DMS53 (cell line): Measurements from ENCODE around the gene ATP8B1.
"Not testable (repeated sequence)": the region's sequence is repeated elsewhere in the genome, so short reads cannot be mapped to it uniquely, and the experiment has no call there.

ENCODE experiments used
- DNase-seq: peaks from one replicate; lab custom pipeline; 2025; lab: John Stamatoyannopoulos, UW

ATP8B1 gene

GRCh38 chr18:57666818-57667497 lies 136.2 kb downstream of the ATP8B1 start:
- no peak for DNase-seq

GRCh38 chr18:57664568-57665165 lies 138.4 kb downstream of the ATP8B1 start:
- no peak for DNase-seq

DNA sequence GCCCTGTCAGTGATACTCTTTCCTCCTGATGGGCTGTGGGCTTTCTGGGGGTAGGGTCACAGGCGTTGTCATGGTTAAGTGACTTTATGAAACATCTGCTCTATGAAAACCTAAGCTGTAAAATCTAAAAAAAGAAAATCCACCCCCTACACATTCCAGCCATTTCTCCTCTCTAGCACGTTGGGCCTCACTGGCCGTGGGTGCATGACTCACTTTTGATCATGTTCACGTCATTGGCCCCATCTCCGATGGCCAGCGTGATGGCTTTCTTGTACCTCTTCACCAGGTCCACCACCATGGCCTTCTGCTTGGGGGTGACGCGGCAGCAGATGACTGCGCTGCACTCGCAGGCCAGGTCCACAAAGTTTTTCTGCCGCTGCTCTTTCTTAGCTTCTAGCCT lies 142.2 kb downstream of the ATP8B1 start:
- DNase-seq: no peak

DNA sequence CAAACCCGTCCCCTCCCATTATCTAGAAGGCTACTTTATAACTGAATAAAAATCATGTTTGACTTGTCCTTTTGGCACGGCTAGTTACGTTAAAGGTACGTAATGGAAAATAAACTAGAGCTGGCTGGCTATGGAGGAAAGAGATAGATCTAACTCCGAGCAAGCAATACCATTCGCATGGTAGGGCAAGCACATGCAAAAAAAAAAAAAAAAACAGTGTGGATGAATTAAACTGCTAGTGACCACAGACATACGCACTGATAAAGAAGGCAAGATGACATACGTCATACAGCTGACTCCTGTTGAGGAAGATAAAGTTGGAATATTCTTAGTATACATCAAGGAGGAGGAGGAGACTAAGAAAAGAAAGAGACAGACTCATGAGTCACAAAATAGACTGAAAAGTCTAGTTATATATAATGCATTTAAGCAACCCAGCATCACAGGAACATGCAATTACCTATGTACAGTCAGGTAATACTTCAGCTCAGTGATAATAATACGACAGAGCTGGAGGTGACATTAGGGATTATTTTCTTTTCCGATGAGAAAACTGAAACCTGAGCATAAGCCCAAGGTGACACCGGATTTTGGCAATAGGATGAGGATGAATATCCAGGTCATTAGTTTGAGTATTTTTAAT lies 143.5 kb downstream of the ATP8B1 start:
- DNase-seq: no peak

GRCh38 chr18:57657542-57657941 lies 145.6 kb downstream of the ATP8B1 start:
- DNase-seq: no peak

GRCh38 chr18:57655740-57656139 lies 147.4 kb downstream of the ATP8B1 start:
- DNase-seq: peak; percentile 26

DNA sequence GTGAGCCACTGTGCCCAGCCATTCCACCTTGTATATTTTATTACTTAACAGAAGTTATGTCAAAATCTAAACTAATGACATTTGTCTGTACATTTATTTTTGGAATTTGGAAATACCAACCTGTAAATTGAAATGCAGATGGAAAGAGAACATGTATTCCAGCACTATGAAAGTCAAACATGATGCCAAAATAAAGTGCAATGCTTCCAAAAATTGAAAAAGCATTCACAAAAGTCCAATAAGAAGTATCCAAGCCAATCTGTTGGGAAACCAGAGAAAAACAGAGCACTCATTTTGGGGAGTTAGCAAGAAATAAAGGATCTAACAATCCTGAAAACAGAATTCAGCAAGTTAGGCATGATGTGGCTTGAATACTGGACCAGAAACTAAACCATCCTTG lies 151.2 kb downstream of the ATP8B1 start:
- no peak for DNase-seq

GRCh38 chr18:57649556-57650500 lies 153.3 kb downstream of the ATP8B1 start:
- DNase-seq: no peak

DNA sequence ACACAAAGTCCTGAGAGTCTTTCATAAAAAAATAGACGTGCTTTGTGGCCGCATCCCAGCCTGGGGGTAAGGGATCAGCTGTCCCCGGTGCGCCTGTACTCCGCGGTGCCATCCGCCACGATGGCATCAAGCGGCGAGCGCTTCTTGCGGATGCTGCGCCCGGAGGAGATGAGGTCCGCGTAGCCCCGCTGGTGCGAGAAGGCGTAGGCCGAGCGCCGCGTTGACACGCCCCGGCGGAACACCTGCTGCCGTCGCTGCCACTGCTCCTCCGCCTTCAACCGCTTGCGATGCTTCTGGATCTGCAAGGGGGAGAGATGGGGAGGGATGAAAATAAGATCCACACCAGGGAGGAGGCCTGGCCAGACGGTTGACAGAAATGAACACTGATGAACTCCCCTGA lies 154.7 kb downstream of the ATP8B1 start:
- DNase-seq: no peak

DNA sequence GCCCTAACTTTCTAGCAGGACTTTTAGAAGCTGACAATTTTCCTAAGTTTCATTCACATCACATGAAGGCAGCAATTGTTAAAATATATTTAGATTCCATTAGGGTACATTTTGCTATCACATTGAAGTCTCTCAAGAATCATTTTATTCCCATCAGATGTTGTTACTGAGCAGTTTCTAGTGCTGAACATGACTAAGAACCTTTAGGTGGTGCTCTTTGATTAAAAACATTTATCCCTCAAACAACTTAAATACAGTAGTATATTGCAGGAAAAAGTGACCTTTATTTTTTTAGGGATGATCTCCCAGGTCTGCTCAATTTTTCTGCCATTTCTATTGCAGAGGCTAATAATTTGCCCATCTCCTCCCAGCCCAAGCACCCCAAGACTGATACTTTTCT lies 158.6 kb downstream of the ATP8B1 start:
- DNase-seq: peak; percentile 35

DNA sequence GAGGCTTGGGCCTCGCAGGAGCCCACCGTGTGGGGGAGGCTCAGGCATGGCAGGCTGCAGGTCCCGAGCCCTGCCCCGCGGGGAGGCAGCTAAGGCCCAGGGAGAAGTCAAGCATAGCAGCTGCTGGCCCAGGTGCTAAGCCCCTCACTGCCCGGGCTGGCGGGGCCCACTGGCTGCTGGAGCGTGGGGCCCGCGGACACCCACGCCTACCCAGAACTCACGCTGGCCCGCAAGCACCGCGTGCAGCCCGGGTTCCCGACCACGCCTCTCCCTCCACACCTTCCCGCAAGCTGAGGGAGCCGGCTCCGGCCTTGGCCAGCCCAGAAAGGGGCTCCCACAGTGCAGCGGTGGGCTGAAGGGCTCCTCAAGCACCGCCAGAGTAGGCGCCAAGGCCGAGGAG lies 159.4 kb downstream of the ATP8B1 start:
- not testable (repeated sequence) for DNase-seq

DNA sequence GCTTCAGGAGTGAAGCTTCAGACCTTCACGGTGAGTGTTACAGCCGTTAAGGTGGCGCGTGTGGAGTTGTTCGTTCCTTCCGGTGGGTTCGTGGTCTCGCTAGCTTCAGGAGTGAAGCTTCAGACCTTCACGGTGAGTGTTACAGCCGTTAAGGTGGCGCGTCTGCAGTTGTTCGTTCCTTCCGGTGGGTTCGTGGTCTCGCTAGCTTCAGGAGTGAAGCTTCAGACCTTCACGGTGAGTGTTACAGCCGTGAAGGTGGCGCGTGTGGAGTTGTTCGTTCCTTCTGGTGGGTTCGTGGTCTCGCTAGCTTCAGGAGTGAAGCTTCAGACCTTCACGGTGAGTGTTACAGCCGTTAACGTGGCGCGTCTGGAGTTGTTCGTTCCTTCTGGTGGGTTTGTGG lies 160.7 kb downstream of the ATP8B1 start:
- not testable (repeated sequence) for DNase-seq

DNA sequence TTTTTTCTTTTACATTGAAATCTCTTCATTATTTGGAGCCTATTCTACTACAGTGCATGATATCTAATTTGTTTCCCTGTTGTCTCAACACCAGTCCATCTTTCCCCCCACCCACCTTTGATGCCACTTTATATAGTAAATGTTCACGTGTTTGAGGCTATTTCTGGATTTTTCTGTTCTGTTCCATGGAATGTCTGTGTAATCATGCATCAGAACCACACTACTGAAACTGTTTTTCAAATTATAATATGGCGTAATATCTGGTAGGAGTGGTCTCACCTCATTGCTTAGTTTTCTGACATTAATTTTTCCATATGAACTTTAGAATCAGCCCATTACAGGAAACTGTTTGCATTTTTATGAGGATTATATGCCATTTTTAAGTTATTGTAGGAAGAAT lies 162.4 kb downstream of the ATP8B1 start:
- no peak for DNase-seq

GRCh38 chr18:57640236-57640635 lies 162.9 kb downstream of the ATP8B1 start:
- DNase-seq: no peak

GRCh38 chr18:57635003-57635822 lies 167.9 kb downstream of the ATP8B1 start:
- DNase-seq: no peak

- peak; percentile 23 for DNase-seq
These were observed 171.4 kb downstream of the ATP8B1 start for GRCh38 chr18:57631697-57632096.

DNA sequence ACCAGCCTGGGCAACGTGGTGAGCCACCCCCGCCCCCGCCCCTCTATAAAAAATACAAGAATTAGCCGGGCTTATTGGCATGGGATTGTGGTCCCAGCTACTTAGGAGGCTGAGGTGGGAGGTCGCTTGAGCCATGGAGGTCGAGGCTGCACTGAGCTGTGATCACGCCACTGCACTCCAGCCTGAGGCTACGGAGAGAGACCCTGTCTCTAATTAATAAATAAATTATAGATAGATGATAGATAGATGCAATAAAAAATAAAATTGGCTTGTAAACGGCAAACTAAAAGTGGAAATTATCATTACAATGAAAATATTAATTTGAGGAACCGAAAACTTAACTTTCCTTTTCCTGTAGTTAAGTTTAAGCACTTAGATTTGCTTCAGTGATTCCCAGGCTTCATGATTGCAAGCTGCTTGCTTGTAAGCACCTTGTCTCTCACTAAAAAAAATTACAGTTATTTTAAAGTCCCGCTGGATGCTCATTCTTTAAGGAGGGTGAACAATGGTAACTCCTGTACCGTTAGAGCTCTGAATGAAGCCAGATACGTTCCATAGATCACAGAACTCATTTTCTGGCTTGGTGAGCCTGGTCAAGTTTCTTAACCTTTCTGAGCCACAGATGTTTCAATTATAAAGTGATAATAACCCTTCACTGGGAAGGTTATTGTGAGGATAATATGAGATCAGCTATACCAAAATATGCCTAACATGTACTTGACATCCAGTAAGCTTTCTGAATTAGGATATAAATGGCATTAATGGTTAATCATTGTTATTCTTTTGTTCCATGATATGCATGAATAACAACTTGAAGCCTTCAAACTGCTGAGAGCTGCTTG lies 172.1 kb downstream of the ATP8B1 start:
- no peak for DNase-seq

DNA sequence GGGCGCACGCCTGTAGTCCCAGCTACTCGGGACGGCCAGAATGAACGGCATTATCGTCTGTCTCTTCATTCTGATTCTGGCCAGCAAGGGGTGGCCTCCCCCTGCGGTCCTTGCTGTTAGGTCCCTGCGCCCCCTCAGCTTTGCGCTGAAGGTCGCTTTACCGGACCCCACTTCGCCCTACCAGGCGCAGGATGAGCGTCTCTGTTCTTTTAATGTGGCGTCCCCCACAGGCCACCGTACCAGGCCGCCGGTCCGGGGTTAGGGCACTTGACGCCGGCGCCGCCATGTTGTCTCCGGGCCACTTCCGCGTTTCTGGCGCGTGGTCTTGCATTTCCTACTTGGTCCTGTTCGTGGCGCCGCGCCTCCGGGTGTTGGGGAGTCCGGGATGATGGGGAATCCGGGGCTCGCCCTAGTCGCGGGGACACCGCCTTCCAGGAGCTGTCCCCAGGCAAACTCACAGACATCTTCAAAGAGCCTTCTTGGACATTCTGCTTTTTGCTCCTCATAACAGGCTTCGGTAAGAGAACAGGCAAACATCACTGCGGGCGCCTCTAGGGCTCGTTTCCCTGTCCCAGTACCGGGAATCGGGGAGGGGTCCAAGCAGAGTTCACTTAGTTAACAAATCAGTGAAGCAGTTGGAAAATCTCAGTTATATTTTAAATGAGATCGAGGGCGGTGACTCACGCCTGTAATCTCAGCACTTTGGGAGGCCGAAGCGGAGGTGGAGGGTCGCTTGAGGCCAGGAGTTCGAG lies 172.9 kb downstream of the ATP8B1 start:
- peak; percentile 99 for DNase-seq

- DNase-seq: no peak
These were observed 173.7 kb downstream of the ATP8B1 start for GRCh38 chr18:57629422-57629821.

DNA sequence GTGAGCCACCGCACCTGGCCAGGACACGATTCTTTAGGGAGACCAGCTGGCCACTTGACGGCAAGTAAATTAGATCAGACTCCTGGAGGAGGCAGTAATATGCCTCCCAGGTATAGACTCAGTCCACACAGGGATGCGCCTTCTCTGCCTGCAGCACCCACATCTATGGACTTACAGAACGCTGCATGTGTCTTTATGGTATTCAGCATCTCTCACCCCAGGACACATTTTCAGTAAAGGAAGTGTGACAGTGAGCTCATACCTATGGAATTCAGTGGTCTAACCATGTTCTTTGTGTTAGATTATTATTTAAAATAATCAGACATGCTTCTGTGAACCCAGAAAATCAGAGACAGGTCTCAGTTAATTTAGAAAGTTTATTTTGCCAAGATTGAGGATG lies 175.6 kb downstream of the ATP8B1 start:
- no peak for DNase-seq
